Measurements from ENCODE around the gene RASAL3.

DNA sequence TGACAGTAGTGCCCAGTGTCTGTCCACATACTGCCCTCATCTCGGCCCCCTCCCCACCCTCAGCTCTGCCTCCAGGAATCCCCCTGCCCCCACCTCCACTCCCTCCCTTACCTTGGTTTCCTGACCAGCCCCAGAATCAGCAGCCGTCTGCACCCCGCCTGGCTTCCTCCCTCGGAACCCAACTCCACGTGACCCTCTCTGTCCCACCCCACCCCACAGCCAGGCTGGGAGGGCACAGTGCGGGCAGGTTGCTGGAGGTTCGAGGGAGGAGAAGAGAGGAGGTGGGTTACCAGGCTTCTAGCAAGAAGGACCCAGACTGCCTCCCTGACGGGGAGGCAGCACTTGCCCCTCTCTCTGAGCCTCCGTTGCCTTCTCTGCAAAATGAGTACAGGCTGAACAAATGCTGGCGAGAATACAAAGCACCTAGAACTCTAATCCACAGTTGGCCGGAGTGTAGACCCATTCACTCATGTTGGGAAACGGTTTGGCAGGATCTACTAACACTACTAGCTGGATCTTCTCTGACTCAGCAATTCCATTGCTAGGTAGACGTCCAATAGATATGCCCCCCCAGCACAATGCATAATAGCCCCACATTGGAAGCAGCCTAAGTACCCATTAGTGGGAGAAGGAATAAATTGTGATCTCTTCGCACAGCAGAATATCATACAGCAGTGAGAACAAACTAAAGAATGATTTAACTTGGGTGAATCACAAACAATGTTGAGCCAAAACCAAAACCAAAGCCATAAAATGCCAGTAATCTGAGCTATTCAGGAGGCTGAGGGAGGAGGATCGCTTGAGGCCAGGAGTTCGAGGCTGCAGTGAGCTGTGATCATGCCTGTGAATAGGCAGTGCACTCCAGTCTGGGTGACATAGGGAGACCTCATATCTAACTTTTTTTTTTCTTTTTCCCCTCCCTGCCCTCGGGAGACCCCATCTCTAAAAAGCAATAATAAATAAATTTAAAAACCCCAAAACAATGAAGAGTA is at the start of gene RASAL3:
- TF ChIP-seq CTCF (conservative IDR thresholded peaks at IDR 0.05; ENCODE audit: low read depth, low read length) = no peak
- no peak for TF ChIP-seq RFX5 (IDR thresholded peaks at IDR 0.05; ENCODE audit: low read depth, low read length)
- TF ChIP-seq RAD21 (IDR thresholded peaks at IDR 0.05; ENCODE audit: low read length) = no peak
- TF ChIP-seq RCOR1 (IDR thresholded peaks at IDR 0.05; ENCODE audit: insufficient replicate concordance, low read length) = no peak
- no peak for TF ChIP-seq ELK1 (IDR thresholded peaks at IDR 0.05; ENCODE audit: borderline replicate concordance, low read depth, low read length)
- no peak for TF ChIP-seq MXI1 (IDR thresholded peaks at IDR 0.05; ENCODE audit: borderline replicate concordance, low read depth, low read length)
- TF ChIP-seq BHLHE40 (IDR thresholded peaks at IDR 0.05; ENCODE audit: low read depth, low read length) = no peak
